Activated CD4-positive, alpha-beta T cell treated with anti-CD3 and anti-CD28 coated beads for 4 hours (primary cell): Measurements from ENCODE around the gene CKS2.
A peak's percentile ranks its signal among the peaks of the same experiment; 100 is the strongest.
"Not testable (repeated sequence)": the region's sequence is repeated elsewhere in the genome, so short reads cannot be mapped to it uniquely, and the experiment has no call there.

ENCODE experiments used
- DNase-seq, 2 donors: peaks; one replicate each; pipeline ENCODE4 v3.0.0-alpha.2; 2020

Gene CKS2

DNA sequence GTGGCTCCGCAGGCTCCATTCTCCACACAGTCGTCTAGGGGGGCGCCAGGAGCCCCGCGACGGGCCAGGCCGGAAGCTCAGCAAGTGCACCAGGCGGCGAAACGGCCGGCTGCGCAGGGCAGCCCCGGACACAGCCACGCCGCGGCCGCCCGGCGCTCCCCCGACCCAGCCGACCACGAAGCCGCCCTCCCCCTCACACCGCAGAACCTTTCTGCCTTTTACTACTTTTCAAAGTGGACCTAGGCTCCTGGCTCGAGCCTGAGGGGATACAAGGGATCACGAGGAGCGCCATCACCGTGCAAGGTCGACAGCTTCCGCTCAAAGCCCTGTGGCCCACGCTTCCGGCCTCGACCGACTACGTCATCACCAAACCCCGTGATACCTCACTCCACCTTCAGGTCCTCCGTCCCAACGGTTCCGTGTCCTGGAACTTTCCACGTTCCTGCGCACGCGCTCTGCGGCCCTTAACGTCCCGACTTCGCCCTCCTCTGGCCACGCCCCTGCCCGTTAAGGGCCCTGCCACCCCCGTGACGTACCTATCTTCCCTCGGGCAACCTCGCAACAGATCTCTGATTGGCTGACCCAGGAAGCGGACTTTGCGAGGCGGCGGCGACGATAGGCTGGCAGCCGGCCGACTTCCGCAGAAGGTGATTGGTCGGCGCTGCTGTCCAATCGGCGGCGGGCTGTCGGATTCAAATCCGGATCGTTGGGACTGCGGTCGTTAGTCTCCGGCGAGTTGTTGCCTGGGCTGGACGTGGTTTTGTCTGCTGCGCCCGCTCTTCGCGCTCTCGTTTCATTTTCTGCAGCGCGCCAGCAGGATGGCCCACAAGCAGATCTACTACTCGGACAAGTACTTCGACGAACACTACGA is at the start of gene CKS2:
TSS of gene CKS2 (plus strand) at position 721 of the 871 bp plus-strand sequence. CDS start at position 819, 98 bp downstream.
- DNase-seq = peak; percentile 99 to 100

- DNase-seq = no peak
These were observed 37.3 kb upstream of the CKS2 start for GRCh38 chr9:89273528-89274279.

- DNase-seq = no peak
These were observed 36.2 kb upstream of the CKS2 start for GRCh38 chr9:89274838-89275237.

GRCh38 chr9:89276040-89276439 is 35.0 kb upstream of the CKS2 start:
- DNase-seq = not testable (repeated sequence)

DNA sequence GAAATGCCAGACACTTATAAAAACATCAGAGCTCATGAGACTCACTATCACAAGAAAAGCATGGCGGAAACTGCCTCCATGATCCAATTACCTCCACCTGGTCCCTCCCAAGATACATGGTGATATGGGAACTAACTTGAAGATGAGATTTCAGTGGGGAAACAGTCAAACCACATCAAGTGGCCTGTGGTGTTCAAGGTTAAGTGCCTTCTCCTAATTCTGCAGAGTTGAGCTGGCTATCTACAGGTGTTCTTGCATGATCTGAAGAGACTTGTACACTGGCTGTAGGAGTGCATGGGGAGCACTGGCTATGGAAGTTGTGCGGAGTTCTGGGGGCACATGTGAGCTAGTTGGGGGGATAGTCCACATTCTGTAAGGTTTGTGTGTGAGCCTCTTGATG is 34.0 kb upstream of the CKS2 start:
- DNase-seq = no peak

DNA sequence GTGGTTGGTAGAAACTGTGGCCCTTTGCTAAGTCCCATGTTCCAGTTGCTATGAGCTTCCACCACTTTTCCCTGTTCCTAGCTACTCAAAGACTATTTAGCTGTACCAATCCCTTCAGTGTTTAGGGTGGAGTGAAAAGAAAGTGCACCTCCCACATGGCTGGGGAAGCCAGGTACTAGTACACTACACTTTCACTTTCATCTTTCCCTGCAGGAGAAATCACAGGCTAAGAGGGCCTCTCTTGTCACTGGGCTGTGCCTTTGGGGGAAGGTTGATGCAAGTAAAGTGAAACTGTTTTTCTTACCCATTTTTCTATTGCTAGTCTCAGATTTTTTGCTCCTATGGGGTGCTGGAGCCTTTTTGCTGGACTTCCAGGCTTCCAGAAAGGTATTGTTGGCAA is 33.5 kb upstream of the CKS2 start:
- peak; percentile 9 to 20 for DNase-seq

- no peak for DNase-seq
These were observed 32.4 kb upstream of the CKS2 start for GRCh38 chr9:89278551-89278950.

- peak in 1 of 2 donors; percentile 30 for DNase-seq
These were observed 31.8 kb upstream of the CKS2 start for GRCh38 chr9:89278997-89279739.

DNA sequence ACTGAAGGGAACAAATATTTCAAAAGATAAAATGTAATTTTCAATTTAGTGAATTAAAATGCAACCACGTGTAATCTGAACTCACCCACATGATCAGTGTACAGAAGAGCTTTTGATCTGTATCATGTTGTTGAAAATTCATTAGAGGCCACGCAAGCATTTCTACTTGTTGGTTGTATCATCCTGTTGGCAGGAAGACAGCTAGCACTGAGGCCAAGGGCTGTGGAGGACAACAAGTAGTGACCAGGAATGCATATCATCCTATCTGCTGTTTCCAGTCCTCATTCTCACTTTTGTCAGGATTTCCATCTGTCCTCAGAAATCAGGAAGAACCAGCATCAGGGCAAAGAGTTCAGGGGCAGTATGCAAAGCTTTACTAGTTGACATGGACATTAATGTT is 29.9 kb upstream of the CKS2 start:
- no peak for DNase-seq

GRCh38 chr9:89282248-89282968 is 28.6 kb upstream of the CKS2 start:
- not testable (repeated sequence) for DNase-seq

DNA sequence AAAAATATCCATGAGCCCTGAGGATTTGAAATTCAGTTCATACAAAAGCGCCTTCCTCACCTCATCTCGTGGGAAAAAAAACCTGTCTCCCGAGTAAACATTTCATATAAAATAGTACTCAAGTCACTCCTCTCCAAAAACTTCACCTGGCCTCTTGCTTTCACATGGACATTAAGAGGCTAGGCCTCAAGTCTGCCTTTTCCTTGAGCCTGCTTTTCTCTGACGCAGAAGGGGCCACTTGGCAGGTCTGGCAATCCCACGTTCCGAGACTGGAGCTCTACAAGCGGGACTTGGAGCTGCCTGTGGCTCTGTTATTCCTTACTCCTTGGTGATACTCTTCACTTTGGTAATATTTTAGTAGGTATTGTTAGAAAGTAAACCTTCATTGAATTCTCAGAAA is 26.9 kb upstream of the CKS2 start:
- DNase-seq = no peak

DNA sequence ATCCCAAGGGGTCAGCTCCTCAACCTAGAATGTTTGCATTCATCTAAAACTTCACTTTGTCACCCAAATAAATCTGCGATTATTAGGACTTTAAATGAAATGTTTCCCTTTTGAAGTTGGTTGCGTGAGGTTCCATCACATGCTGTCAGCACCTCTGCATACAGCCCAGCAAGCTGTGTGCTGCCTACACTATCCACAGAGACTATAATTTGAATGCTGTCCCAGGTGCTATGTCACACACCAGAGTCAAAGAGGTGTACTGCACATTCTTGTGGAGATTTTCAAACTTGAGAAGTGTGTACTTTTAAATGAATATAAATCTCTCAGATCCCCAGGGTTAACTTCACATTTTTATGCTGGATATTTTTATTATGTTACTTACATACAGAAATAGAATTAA is 19.3 kb upstream of the CKS2 start:
- DNase-seq = no peak

GRCh38 chr9:89293014-89293413 is 18.0 kb upstream of the CKS2 start:
- no peak for DNase-seq

DNA sequence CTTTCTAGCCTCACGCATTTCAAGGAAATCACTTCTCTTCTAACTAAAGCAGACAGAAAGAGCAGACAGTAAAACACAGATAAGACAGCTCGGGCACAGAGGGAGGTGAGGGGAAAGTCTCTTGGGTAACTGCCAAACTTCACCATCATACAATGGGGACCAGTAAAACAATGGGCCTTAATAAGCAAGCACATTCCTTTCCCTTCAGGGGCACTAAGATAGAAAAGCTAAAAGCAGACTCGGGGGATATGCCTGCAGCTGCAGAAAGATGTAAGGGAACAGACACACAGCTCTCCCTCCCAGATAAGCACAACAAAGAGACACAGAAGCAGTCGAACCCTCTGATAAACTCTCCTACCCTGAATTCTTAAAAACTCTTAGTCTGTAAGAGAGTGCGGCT is 15.6 kb upstream of the CKS2 start:
- DNase-seq = no peak

GRCh38 chr9:89301996-89302395 is 9.0 kb upstream of the CKS2 start:
- not testable (repeated sequence) for DNase-seq

DNA sequence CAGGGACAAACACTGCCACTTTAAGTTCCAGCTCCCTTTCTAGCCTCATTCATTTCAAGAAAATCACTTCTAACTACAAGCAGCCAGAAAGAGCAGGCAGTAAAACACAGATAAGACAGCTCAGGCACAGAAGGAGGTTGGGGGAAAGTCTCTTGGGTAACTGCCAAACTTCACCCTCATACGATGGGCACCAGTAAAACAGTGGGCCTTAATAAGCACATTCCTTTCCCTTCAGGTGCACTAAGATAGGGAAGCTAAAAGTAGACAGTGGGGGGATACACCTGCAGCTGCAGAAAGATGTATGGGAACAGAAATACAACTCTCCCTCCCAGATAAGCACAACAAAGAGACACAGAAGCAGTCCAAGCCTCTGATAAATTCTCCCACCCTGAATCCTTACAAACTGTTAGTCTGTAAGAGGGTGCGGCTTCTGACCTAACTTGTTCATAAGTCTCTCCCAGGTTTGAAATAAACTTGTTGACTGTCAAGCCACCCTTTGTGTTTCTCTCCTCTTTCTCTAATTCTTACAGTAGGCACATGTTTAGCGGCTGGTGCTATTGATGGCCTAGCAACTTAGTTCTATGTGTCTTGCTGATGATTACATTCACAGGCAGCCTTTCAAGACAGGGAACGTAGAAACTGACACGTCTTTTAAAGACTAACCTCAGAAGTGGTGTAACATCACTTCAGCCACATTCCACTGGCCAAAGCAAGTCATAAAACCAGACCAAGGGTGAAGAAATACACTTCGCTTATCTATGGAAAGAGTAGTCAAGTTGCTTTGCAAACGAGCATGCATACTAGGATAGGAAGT is 6.8 kb upstream of the CKS2 start:
- DNase-seq = no peak

DNA sequence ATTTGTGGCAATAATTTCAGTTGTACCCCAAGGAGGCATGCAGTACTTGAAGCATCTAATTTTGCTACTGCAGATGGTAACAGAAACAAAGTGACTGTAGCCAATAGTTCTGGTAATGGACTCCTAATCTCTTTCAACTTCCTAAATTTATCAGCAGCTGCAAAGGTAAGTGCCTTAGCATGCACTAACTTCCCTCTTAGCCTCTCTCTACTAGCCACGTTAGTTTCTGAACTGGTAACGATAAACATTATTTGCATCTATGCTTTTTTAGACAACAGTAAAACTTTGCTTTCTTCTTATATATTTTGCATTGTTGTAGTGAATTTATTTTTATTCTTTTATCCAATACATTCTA is 6.2 kb upstream of the CKS2 start:
- DNase-seq = no peak

DNA sequence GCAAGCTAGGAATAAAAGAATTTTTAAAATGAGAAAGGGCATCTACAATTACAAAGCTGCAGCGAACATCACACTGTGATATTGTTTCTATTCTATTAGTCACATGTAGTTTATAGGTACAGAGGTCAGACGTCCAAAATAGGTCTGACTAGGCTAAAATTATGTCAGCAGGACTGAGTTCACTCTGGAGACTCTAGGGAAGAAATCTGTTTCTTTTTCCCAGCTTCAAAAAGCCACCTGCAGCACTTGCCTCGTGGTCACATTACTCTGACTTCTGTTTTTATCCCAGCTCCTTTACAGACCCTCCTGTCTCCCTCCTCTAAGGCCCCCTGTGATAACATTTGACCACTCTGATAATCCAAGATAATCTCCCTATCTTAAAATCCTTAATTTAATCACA is 5.1 kb upstream of the CKS2 start:
- DNase-seq = no peak

DNA sequence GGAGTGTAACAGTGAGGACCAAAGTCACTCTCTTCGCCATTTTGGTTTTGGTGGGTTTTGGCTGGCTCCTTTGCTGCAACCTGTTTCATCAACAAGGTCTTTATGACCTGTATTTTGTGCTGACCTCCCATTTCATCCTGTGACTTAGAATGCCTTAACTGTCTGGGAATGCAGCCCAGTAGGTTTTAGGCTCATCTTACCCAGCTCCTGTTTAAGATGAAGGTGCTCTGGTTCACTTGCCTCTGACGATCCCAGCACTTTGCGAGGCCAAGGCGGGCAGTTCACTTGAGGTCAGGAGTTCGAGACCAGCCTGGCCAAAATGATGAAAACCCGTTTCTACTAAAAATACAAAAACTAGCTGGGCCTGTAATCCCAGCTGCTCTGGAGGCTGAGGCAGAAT is 1.8 kb upstream of the CKS2 start:
- DNase-seq = no peak

DNA sequence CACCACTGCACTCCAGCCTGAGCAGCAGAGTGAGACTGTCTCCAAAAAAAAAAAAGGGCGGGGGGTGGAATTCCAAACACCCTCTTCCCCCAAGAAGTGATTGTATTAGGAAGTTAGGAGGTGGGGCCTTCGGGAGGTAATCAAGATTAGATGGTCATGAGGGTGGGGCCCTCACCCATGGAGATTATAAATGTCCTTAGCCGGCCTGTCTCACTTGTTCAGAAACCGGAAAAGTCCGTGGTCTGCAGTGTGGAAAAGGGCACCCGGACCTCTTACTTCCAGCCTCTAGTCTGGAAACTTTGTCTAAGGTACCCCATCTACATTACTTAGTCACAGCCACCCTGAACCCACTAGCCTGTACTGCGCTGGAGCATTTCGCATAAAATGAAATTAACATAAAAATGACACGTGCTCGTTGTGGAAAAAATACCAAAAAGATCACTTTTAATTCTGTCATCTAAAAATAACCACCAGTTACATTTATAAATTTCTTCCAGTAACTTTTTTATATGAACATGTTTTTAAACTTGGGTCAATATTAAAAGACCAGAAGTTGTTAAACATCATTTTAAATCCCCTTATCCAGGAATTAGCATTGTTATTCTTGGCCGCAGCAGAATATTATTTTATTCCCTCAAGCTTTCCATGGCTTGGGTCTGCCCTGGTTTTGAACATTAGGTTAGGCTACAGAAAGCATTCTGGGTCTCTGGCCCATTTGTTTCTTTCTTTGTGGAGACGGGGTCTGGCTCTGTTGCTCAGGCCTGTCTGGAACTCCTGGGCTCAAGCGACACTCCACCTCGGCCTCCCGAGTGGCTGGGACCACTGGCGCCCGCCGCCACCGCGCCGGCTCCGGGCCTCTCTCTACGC is 1.2 kb upstream of the CKS2 start:
- DNase-seq = peak; percentile 20 to 32
